Panc1 (cell line): ENCODE measurements around the gene NUTM1. TPM values are rescaled to one million over a fixed set of nuclear protein-coding genes. Genes with fewer than 3 reads are reported as not detected.

Experiments used
- ATAC-seq: fragments of 200-7000 bp; cut with Tn5 transposase; 2 replicates; pipeline ENCODE4 v1.9.1; 2020; ENCODE audit warnings: mild to moderate bottlenecking, moderate library complexity
- BruUV-seq: library from RNA; stranded (reverse); fragments of 400-500 nt; replicated peaks from 2 replicates; lab custom pipeline; 2021; lab: Mats Ljungman, UMichigan
- CTCF ChIA-PET: fragments of 300-600 bp; sonication (Branson Sonifier 250); formaldehyde crosslinking; loops from one replicate; lab custom pipeline; 2022; ENCODE audit warnings: antibody characterized with exemption; lab: Charles Lee
- POLR2A ChIA-PET: fragments of 300-600 bp; sonication (Branson Sonifier 250); formaldehyde crosslinking; loops from one replicate; lab custom pipeline; 2022; ENCODE audit warnings: antibody characterized with exemption; lab: Charles Lee
- DNase-seq: peaks from one replicate; pipeline ENCODE4 v3.0.0-alpha.2; 2010; ENCODE audit warnings: low read depth, low spot score
- H3K27ac ChIP-seq: 2 replicates; pipeline ENCODE4 v1.5.1; 2011; ENCODE audit warnings: mild to moderate bottlenecking, low read length, inconsistent platforms
- H3K27me3 ChIP-seq: fragments of 200-500 bp; sonication (Bioruptor generic); 2 replicates; pipeline ENCODE4 v1.6.0; 2014; ENCODE audit warnings: low read length, inconsistent platforms; ENCODE audit not compliant: control insufficient read depth, insufficient read depth
- H3K36me3 ChIP-seq: fragments of 200-500 bp; sonication (Bioruptor generic); 2 replicates; pipeline ENCODE4 v1.5.1; 2014; ENCODE audit warnings: inconsistent platforms, mild to moderate bottlenecking, low read length, moderate library complexity; ENCODE audit not compliant: control insufficient read depth, insufficient read depth
- H3K4me1 ChIP-seq: 2 replicates; pipeline ENCODE4 v1.5.1; 2011; ENCODE audit warnings: inconsistent platforms, mild to moderate bottlenecking, low read length, moderate library complexity; ENCODE audit not compliant: control insufficient read depth, insufficient read depth
- H3K4me3 ChIP-seq, 2 experiments: 2 replicates each; pipeline ENCODE4 v1.5.1; 2011 to 2012; ENCODE audit warnings: low read depth in 2 of 2, low read length in 2 of 2, mild to moderate bottlenecking in 2 of 2, inconsistent platforms in 1 of 2, moderate library complexity in 1 of 2
- H3K9me3 ChIP-seq: fragments of 200-500 bp; sonication (Bioruptor generic); 2 replicates; pipeline ENCODE4 v1.5.1; 2014; ENCODE audit warnings: low read depth, mild to moderate bottlenecking, inconsistent platforms, low read length, moderate library complexity; ENCODE audit not compliant: control insufficient read depth, insufficient read depth
- CTCF ChIP-seq: fragments of 450-650 bp; IDR thresholded peaks from 2 replicates; pipeline ENCODE4 v1.5.1; 2017; ENCODE audit warnings: mild to moderate bottlenecking
- POLR2AphosphoS5 ChIP-seq: IDR thresholded peaks from 2 replicates; pipeline ENCODE4 v1.6.1; 2012; ENCODE audit warnings: mild to moderate bottlenecking, low read depth, low read length, moderate library complexity
- SIN3A ChIP-seq: IDR thresholded peaks from 2 replicates; pipeline ENCODE4 v1.6.1; 2012; ENCODE audit warnings: low read depth, mild to moderate bottlenecking, low read length, moderate library complexity, borderline replicate concordance; ENCODE audit not compliant: insufficient read depth
- TCF7L2 ChIP-seq: IDR thresholded peaks from 2 replicates; pipeline ENCODE4 v1.6.1; 2011; ENCODE audit warnings: mild to moderate bottlenecking, low read depth, low read length, inconsistent platforms
- in situ Hi-C: cut with HindIII; loops from 2 replicates; pipeline ENCODE4 v1.10.0; 2016; ENCODE audit warnings: low sequenced_read_pairs, low pct_unique_long_range_greater_than_20kb
- intact Hi-C: fragments of 100-400 bp; cut with micrococcal nuclease; formaldehyde crosslinking; loops from one replicate; pipeline ENCODE4 v1.10.0; 2022; ENCODE audit not compliant: unreplicated experiment
- total RNA-seq: library from RNA; stranded (reverse); gene quantifications from one replicate; pipeline ENCODE4 v1.2.1, GENCODE V29; 2021; ENCODE audit not compliant: unreplicated experiment
- TF ChIP-seq, protein P1 (sequence below), 2 experiments: IDR thresholded peaks; 2 replicates each; pipeline ENCODE4 v1.6.1; 2011 to 2012; ENCODE audit warnings: low read depth in 2 of 2, control low read depth in 1 of 2, low read length in 1 of 2, mild to moderate bottlenecking in 1 of 2, moderate library complexity in 1 of 2; ENCODE audit not compliant: insufficient read depth in 1 of 2

The NUTM1 gene
- total RNA-seq, 1 experiment from 2014 or later: 0.05 TPM

DNA sequence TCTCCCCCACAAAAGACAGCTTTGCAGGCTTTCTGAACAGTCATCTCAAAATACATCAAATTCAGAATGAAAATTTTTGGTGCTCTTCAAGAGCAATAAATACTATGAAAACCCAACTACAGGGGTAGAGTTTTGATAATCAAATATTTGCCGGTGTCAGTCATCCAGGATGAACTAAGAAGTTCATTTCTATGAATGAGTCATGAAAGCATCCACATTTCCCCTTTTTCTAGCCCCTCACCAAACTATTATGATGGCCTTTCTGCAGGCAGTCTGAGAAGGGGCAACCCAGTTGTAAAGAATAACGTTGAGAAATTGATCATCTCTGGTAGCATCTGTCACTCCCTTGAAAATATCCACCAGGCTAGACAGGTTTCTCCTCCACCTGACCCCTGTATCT lies 27.0 kb downstream of the NUTM1 start:
- intact Hi-C loops (no loop called here), in situ Hi-C loops (no loop called here)
- BruUV-seq: no TSS peak
- CTCF ChIA-PET: no interaction called here
- peaks cover 10% of the 10 kb centered on the region; the same call in 1 of the 2 replicates for H3K4me1 ChIP-seq
- H3K4me3 ChIP-seq: no peak overlapping the region
- no peaks in the 10 kb centered on the region for H3K9me3 ChIP-seq
- POLR2A ChIA-PET: no interaction called here
- ATAC-seq (no peak), DNase-seq (no peak)
- TF ChIP-seq, protein P1, sequence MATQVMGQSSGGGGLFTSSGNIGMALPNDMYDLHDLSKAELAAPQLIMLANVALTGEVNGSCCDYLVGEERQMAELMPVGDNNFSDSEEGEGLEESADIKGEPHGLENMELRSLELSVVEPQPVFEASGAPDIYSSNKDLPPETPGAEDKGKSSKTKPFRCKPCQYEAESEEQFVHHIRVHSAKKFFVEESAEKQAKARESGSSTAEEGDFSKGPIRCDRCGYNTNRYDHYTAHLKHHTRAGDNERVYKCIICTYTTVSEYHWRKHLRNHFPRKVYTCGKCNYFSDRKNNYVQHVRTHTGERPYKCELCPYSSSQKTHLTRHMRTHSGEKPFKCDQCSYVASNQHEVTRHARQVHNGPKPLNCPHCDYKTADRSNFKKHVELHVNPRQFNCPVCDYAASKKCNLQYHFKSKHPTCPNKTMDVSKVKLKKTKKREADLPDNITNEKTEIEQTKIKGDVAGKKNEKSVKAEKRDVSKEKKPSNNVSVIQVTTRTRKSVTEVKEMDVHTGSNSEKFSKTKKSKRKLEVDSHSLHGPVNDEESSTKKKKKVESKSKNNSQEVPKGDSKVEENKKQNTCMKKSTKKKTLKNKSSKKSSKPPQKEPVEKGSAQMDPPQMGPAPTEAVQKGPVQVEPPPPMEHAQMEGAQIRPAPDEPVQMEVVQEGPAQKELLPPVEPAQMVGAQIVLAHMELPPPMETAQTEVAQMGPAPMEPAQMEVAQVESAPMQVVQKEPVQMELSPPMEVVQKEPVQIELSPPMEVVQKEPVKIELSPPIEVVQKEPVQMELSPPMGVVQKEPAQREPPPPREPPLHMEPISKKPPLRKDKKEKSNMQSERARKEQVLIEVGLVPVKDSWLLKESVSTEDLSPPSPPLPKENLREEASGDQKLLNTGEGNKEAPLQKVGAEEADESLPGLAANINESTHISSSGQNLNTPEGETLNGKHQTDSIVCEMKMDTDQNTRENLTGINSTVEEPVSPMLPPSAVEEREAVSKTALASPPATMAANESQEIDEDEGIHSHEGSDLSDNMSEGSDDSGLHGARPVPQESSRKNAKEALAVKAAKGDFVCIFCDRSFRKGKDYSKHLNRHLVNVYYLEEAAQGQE (IDR thresholded peaks at IDR 0.05; ENCODE audit: insufficient read depth in 1 of 2, low read depth in 2 of 2, low read length in 1 of 2): no peak
- H3K36me3 ChIP-seq: no peaks in the 10 kb centered on the region; the same call in 1 of the 2 replicates
- no peak overlapping the region for H3K27ac ChIP-seq
- no peaks in the 10 kb centered on the region for H3K27me3 ChIP-seq

- Histone ChIP-seq H3K36me3 (no peaks in the 10 kb centered on the region; the same call in 1 of the 2 replicates), H3K27ac (no peak overlapping the region), H3K4me3 (no peak overlapping the region), H3K9me3 (no peaks in the 10 kb centered on the region), H3K4me1 (peaks cover 7% of the 10 kb centered on the region; the same call in 1 of the 2 replicates), H3K27me3 (no peaks in the 10 kb centered on the region)
- BruUV-seq: no TSS peak
- TF ChIP-seq TCF7L2: no peak
- intact Hi-C loops (no loop called here), in situ Hi-C loops (no loop called here)
- ChIA-PET POLR2A (no interaction called here), CTCF (no interaction called here)
- DNase-seq (no peak), ATAC-seq (no peak)
These were observed 27.5 kb downstream of the NUTM1 start for GRCh38 chr15:34370643-34371042.

- in situ Hi-C loops (no loop called here), intact Hi-C loops (no loop called here)
- ChIA-PET POLR2A (no interaction called here), CTCF (no interaction called here)
- DNase-seq (no peak), ATAC-seq (no peak)
- no peaks in the 10 kb centered on the region for H3K9me3 ChIP-seq
- H3K36me3 ChIP-seq: no peaks in the 10 kb centered on the region
- TF ChIP-seq POLR2AphosphoS5 (no peak), CTCF (no peak), SIN3A (no peak), TCF7L2 (no peak)
- TF ChIP-seq, protein P1 (IDR thresholded peaks at IDR 0.05; ENCODE audit: insufficient read depth in 1 of 2, low read depth in 2 of 2, low read length in 1 of 2): no peak
- no peak overlapping the region for H3K4me3 ChIP-seq
- no peaks in the 10 kb centered on the region for H3K27me3 ChIP-seq
- BruUV-seq: no TSS peak
- H3K4me1 ChIP-seq: no peaks in the 10 kb centered on the region
- no peak overlapping the region for H3K27ac ChIP-seq
These were observed 30.8 kb downstream of the NUTM1 start for GRCh38 chr15:34373951-34374350.
